GM12878 (cell line): Measurements from ENCODE around the gene MCM3AP.

Experiments
- ELK1 ChIP-seq: IDR thresholded peaks from 2 replicates; pipeline ENCODE4 v1.6.1; 2012; ENCODE audit warnings: low read depth, low read length, improper control_type of control experiment
- JUND ChIP-seq: IDR thresholded peaks from 2 replicates; pipeline ENCODE4 v1.6.1; 2012; ENCODE audit warnings: low read depth, mild to moderate bottlenecking, low read length, improper control_type of control experiment, moderate library complexity
- MYB ChIP-seq: fragments of 150-350 bp; IDR thresholded peaks from 2 replicates; pipeline ENCODE4 v1.6.1; 2014; ENCODE audit warnings: mild to moderate bottlenecking, low read depth, low read length, borderline replicate concordance
- POLR2A ChIP-seq: IDR thresholded peaks from 2 replicates; pipeline ENCODE4 v1.6.1; 2011; ENCODE audit warnings: low read depth, mild to moderate bottlenecking, low read length
- POLR2AphosphoS5 ChIP-seq: IDR thresholded peaks from 2 replicates; pipeline ENCODE4 v1.6.1; 2011; ENCODE audit warnings: mild to moderate bottlenecking, low read length, inconsistent platforms
- SREBF2 ChIP-seq: IDR thresholded peaks from 2 replicates; pipeline ENCODE4 v1.6.1; 2012; ENCODE audit warnings: mild to moderate bottlenecking, low read length
- TF ChIP-seq, protein P1 (sequence below), 3 experiments: IDR thresholded peaks in 2 of 3; conservative IDR thresholded peaks in 1 of 3; 2 replicates each; pipeline ENCODE4 v1.5.1; 2011; ENCODE audit warnings: low read depth in 3 of 3, low read length in 3 of 3, mild to moderate bottlenecking in 3 of 3, control low read depth in 2 of 3, moderate library complexity in 2 of 3, inconsistent platforms in 1 of 3, mixed read lengths in 1 of 3; ENCODE audit not compliant: control insufficient read depth in 2 of 3, insufficient read depth in 1 of 3; ENCODE audit errors: extremely low read depth in 1 of 3

GRCh38 chr21:46215436-46216131 lies 69.8 kb downstream of the MCM3AP start:
- TF ChIP-seq POLR2A (no peak), SREBF2 (no peak), POLR2AphosphoS5 (no peak), JUND (no peak), ELK1 (no peak), MYB (no peak)
- TF ChIP-seq, protein P1, sequence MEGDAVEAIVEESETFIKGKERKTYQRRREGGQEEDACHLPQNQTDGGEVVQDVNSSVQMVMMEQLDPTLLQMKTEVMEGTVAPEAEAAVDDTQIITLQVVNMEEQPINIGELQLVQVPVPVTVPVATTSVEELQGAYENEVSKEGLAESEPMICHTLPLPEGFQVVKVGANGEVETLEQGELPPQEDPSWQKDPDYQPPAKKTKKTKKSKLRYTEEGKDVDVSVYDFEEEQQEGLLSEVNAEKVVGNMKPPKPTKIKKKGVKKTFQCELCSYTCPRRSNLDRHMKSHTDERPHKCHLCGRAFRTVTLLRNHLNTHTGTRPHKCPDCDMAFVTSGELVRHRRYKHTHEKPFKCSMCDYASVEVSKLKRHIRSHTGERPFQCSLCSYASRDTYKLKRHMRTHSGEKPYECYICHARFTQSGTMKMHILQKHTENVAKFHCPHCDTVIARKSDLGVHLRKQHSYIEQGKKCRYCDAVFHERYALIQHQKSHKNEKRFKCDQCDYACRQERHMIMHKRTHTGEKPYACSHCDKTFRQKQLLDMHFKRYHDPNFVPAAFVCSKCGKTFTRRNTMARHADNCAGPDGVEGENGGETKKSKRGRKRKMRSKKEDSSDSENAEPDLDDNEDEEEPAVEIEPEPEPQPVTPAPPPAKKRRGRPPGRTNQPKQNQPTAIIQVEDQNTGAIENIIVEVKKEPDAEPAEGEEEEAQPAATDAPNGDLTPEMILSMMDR (IDR thresholded peaks at IDR 0.05 in 2 of 3, conservative IDR thresholded peaks at IDR 0.05 in 1 of 3; ENCODE audit: control insufficient read depth in 2 of 3, extremely low read depth in 1 of 3, insufficient read depth in 1 of 3, low read depth in 3 of 3, low read length in 3 of 3) = no peak
